ENCODE data around the gene PLXDC2.
"Not testable (repeated sequence)": the region's sequence is repeated elsewhere in the genome, so short reads cannot be mapped to it uniquely, and the experiment has no call there.

The PLXDC2 gene

GRCh38 chr10:19979628-19980027 is 163.4 kb downstream of the PLXDC2 start:
- DNase-seq (ENCODE audit: low spot score), result no peak

- DNase-seq (ENCODE audit: low spot score), result no peak
These were observed 167.8 kb downstream of the PLXDC2 start for GRCh38 chr10:19983880-19984565.

GRCh38 chr10:19985745-19986144 is 169.5 kb downstream of the PLXDC2 start:
- no peak for DNase-seq (ENCODE audit: low spot score)

GRCh38 chr10:19986591-19986990 is 170.4 kb downstream of the PLXDC2 start:
- DNase-seq (ENCODE audit: low spot score), result no peak

GRCh38 chr10:19987931-19988330 is 171.7 kb downstream of the PLXDC2 start:
- DNase-seq (ENCODE audit: low spot score), result no peak

- DNase-seq (ENCODE audit: low spot score), result no peak
These were observed 177.6 kb downstream of the PLXDC2 start for GRCh38 chr10:19993714-19994315.

GRCh38 chr10:19998482-19998881 is 182.2 kb downstream of the PLXDC2 start:
- DNase-seq (ENCODE audit: low spot score), result no peak

GRCh38 chr10:19999431-19999830 is 183.2 kb downstream of the PLXDC2 start:
- DNase-seq (ENCODE audit: low spot score), result no peak

- DNase-seq (ENCODE audit: low spot score), result not testable (repeated sequence)
These were observed 185.8 kb downstream of the PLXDC2 start for GRCh38 chr10:20002026-20002425.

- DNase-seq (ENCODE audit: low spot score), result no peak
These were observed 186.4 kb downstream of the PLXDC2 start for GRCh38 chr10:20002657-20003056.

- no peak for DNase-seq (ENCODE audit: low spot score)
These were observed 187.9 kb downstream of the PLXDC2 start for GRCh38 chr10:20004087-20004523.

GRCh38 chr10:20005638-20006037 is 189.4 kb downstream of the PLXDC2 start:
- DNase-seq (ENCODE audit: low spot score), result no peak

- DNase-seq (ENCODE audit: low spot score), result no peak
These were observed 190.1 kb downstream of the PLXDC2 start for GRCh38 chr10:20006169-20006870.

GRCh38 chr10:20007426-20007825 is 191.2 kb downstream of the PLXDC2 start:
- DNase-seq (ENCODE audit: low spot score), result no peak

- DNase-seq (ENCODE audit: low spot score), result no peak
These were observed 197.9 kb downstream of the PLXDC2 start for GRCh38 chr10:20013991-20014750.

GRCh38 chr10:20017961-20018360 is 201.7 kb downstream of the PLXDC2 start:
- no peak for DNase-seq (ENCODE audit: low spot score)

- no peak for DNase-seq (ENCODE audit: low spot score)
These were observed 204.4 kb downstream of the PLXDC2 start for GRCh38 chr10:20020677-20021076.

- no peak for DNase-seq (ENCODE audit: low spot score)
These were observed 213.3 kb downstream of the PLXDC2 start for GRCh38 chr10:20029523-20029922.

GRCh38 chr10:20033476-20033875 is 217.2 kb downstream of the PLXDC2 start:
- DNase-seq (ENCODE audit: low spot score), result no peak

GRCh38 chr10:20034732-20035131 is 218.5 kb downstream of the PLXDC2 start:
- DNase-seq (ENCODE audit: low spot score), result no peak

- DNase-seq (ENCODE audit: low spot score), result no peak
These were observed 223.8 kb downstream of the PLXDC2 start for GRCh38 chr10:20040012-20040411.

- DNase-seq (ENCODE audit: low spot score), result no peak
These were observed 225.7 kb downstream of the PLXDC2 start for GRCh38 chr10:20041931-20042330.

Measured in CD4-positive, alpha-beta T cell treated with Interleukin-6 at 100 ng/mL for 8 hours (primary cell).